GM19328 (cell line): Measurements from ENCODE around the gene AP1S1.
"Not testable (repeated sequence)": the region's sequence is repeated elsewhere in the genome, so short reads cannot be mapped to it uniquely, and the experiment has no call there.

Experiments used
- ATAC-seq: cut with Tn5 transposase; IDR thresholded peaks from one replicate; pipeline ENCODE4 v1.9.1; 2021; ENCODE audit warnings: mild to moderate bottlenecking, moderate library complexity; ENCODE audit not compliant: unreplicated experiment

Gene AP1S1

DNA sequence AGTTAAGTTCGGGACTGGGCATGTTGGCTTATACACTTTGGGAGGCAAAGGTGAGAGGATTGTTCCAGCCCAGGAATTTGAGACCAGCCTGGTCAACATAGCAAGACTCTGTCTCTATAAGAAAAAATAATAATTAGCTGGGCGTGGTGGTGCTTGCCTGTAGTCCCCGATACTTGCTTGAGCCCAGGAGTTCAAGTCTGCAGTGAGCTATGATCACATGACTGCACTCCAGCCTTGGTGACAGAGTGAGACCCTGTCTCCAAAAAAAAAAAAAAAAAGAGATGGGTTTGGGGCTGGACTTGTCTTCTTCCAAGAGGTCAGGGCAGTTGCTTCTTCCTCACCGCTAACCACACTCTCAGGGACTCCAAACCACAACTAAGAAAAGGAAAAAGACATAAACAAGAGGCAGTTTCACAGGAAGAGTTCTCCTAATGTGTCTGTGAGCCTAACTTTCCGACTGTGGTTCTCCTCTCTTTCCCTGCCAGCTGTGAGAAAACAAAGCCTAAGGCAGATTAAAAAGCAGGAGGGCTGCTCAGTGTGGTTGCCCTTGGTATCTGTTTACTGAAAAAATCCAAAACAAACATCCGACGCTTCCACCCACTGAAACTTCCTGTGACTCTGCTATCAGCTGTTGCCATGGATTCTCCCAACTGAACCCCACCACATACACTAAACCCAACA is 29.8 kb upstream of the AP1S1 start:
- ATAC-seq = no peak

DNA sequence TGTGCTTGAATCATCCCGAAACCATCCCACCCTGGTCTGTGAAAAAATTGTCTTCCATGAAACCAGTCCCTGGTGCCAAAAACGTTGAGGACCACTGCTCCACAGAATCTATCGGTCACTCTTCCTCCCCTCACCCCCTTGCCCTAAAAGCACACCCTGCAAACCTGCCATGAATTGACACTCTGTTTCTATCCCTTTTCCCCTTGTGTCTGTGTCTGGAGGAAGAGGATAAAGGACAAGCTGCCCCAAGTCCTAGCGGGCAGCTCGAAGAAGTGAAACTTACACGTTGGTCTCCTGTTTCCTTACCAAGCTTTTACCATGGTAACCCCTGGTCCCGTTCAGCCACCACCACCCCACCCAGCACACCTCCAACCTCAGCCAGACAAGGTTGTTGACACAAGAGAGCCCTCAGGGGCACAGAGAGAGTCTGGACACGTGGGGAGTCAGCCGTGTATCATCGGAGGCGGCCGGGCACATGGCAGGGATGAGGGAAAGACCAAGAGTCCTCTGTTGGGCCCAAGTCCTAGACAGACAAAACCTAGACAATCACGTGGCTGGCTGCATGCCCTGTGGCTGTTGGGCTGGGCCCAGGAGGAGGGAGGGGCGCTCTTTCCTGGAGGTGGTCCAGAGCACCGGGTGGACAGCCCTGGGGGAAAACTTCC is 28.2 kb upstream of the AP1S1 start:
- no peak for ATAC-seq

GRCh38 chr7:101126651-101127459 is 27.4 kb upstream of the AP1S1 start, which contains the start of gene SERPINE1:
Gene SERPINE1, plus strand, starts transcription at chr7:101127104. Its CDS starts 1,290 bp downstream, at chr7:101128394.
- ATAC-seq = no peak

DNA sequence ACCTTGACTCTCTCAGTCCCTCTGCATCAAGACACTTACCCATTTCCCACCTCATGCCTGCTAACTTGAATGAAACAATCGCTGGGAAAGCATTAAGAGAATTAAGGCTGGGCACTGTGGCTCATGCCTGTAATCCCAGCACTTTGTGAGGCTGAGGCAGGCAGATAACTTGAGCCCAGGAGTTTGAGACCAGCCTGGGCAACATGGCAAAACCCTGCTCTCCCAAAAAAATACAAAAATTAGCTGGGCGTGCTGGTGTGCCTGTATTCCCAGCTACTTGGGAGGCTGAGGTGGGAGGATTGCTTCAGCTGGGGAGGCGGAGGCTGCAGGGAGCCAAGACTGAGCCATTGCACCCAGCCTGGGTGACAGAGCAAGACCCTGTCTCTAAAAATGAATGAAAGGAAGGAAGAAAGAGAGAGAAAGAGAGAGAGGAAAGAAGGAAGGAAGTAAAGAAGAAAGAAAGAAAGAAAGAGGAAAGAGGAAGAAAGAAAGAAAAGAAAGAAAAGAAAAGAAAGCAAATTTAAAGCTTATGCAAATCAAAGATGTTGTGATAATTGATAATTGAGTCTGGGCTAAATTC is 26.7 kb upstream of the AP1S1 start:
- no peak for ATAC-seq

DNA sequence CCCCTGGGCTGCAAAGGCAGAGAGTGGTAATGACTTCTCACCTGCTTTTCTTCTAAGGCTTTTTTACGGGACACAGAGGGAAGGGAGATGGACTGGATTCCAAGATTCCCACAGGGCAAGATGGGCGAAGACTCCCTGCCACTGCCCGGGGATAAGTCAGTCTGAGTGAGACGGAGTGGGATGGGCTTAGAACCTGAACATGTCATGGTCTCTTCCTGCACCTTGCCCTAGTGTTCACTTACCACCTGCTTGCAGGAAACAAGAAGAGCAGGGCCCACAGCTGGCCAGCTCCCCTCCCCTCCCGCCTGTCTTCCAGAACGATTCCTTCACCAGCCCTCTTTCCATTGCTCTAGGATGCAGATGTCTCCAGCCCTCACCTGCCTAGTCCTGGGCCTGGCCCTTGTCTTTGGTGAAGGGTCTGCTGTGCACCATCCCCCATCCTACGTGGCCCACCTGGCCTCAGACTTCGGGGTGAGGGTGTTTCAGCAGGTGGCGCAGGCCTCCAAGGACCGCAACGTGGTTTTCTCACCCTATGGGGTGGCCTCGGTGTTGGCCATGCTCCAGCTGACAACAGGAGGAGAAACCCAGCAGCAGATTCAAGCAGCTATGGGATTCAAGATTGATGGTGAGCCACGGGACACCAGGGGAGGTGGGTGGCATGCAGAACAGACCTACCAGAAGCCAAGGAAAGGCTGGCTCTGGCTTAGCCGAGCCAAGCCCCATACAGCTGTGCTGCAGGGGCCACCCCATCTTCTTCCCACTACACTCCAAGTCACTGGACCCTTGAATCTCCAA is 26.0 kb upstream of the AP1S1 start:
- no peak for ATAC-seq

- ATAC-seq = no peak
Observed at GRCh38 chr7:101129603-101130117, 24.6 kb upstream of the AP1S1 start.

DNA sequence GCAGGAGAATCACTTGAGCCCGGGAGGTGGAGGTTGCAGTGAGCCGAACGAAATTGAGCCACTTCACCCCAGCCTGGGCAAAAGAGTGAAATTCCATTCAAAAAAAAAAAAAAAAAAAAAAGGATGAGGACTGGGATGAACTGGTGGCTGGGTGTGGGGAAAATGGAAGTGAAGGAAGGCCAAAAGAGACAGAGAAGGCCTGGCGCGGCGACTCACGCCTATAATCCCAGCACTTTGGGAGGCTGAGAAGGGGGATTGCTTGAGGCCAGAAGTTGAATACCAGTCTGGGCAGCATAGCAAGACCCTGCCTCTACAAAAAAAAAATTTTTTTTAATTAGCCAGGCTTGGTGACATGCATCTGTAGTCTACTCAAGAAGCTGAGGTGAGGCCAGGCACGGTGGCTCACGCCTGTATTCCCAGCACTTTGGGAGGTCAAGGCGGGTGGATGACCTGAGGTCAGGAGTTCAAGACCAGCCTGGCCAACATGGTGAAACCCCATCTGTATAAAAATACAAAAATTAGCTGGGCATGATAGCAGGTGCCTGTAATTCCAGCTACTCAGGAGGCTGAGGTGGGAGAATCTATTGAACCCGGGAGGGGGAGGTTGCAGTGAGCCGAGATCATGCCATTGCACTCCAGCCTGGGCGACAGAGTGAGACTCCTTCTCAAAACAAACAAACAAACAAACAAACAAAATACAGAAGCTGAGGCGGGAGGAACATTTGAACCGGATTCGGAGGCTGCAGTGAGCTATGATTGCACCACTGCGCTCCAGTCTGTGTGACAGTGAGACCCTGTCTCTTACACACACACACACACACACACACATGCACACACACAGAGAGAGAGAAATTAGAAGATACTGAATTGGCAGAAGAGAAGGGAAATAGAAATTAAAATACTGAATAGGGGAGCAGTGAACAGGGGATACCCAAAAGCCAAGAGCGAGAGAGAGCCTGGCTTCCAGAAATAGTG is 21.4 kb upstream of the AP1S1 start:
- ATAC-seq = not testable (repeated sequence)

GRCh38 chr7:101133621-101134398 is 20.5 kb upstream of the AP1S1 start:
- no peak for ATAC-seq

GRCh38 chr7:101134399-101134980 is 19.8 kb upstream of the AP1S1 start:
- no peak for ATAC-seq

- ATAC-seq = no peak
Observed at GRCh38 chr7:101137651-101138212, 16.5 kb upstream of the AP1S1 start.

- ATAC-seq = no peak
Observed at GRCh38 chr7:101138213-101138870, 15.9 kb upstream of the AP1S1 start.

- ATAC-seq = no peak
Observed at GRCh38 chr7:101140339-101140699, 14.0 kb upstream of the AP1S1 start.

GRCh38 chr7:101140746-101141382 is 13.4 kb upstream of the AP1S1 start:
- no peak for ATAC-seq

GRCh38 chr7:101151908-101152651 is 2.2 kb upstream of the AP1S1 start:
- ATAC-seq = no peak

DNA sequence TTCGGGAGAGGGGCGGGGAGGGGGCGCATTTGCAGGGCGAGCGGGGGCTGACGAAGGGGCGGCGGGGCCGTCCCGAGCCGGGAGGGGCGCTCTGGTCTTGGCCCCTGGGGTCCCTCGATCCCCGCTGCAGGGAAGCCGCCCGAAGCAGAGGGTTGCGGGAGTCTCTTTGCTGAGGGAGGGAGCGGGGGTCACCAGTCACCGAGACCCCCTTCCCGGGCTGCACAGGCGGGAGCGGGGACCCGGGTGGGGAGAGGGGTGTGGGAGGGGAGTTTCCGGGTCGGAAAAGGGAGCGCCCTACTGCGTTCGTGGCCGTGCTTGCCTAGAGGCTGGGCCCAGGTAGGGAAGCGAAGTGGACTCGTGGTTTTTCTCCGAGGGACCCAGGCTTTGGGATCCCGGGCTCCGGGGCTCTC is 422 bp downstream of the AP1S1 start:
- no peak for ATAC-seq

DNA sequence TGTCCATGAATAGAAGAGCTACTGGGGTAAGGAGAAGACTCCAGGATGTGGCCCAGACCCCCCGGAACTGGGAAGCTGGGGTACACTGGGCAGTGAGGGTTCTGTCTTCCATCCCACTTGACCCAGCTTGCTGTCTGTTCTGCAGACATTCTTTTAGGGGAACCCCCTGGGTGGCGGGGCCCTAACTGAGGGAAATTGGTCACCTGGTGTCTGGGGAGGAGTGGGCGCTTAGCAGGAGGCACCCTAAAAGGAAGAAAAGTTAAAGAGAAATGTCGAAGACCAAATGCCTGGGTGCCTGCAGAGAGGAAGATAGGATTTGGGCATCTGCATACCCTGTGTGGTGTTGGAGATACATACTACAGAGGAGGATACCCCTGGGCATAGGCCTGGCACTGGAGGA is 1.0 kb downstream of the AP1S1 start:
- no peak for ATAC-seq
